Right lung (tissue), 10 donors: ENCODE data around the gene STAT1. TPM values are rescaled to one million over a fixed set of nuclear protein-coding genes. Genes with fewer than 3 reads are reported as not detected.

Experiments used
- DNase-seq, 2 donors: peaks; one replicate each; pipeline ENCODE4 v3.0.0-alpha.2; 2013
- long read RNA-seq, 8 donors: transcript quantifications; one replicate each; lab custom pipeline, GENCODE V29; 2026
- polyA plus RNA-seq, 5 donors: library from polyadenylated mRNA; unstranded; fragments of 120-200 nt; gene quantifications; one replicate each; pipeline versions ENCODE4 v1.2.1 to v1.2.3, GENCODE V29; 2013; ENCODE audit warnings: inconsistent platforms in 1 of 5, low replicate concordance in 1 of 5; ENCODE audit not compliant: insufficient read length in 5 of 5, insufficient read depth in 1 of 5

STAT1 gene
- 10 to 100 TPM; 47.9 to 67.5 (median 65.6) TPM for polyA plus RNA-seq
- long read RNA-seq, donor 1, full-length matches to known transcripts: 8 of 8 reads
- long read RNA-seq, donor 1, partial matches to known transcripts: 0 of 8 reads
- long read RNA-seq, donor 1, other reads (novel, unspliced or antisense): 0 of 8 reads
- long read RNA-seq, donor 2, full-length matches to known transcripts: 5 of 5 reads
- long read RNA-seq, donor 2, partial matches to known transcripts: 0 of 5 reads
- long read RNA-seq, donor 2, other reads (novel, unspliced or antisense): 0 of 5 reads
- long read RNA-seq, donor 3, full-length matches to known transcripts: 4 of 4 reads
- long read RNA-seq, donor 3, partial matches to known transcripts: 0 of 4 reads
- long read RNA-seq, donor 3, other reads (novel, unspliced or antisense): 0 of 4 reads
- long read RNA-seq, donor 4, full-length matches to known transcripts: 8 of 8 reads
- long read RNA-seq, donor 4, partial matches to known transcripts: 0 of 8 reads
- long read RNA-seq, donor 4, other reads (novel, unspliced or antisense): 0 of 8 reads
- long read RNA-seq, donor 5, full-length matches to known transcripts: 7 of 18 reads
- long read RNA-seq, donor 5, partial matches to known transcripts: 11 of 18 reads
- long read RNA-seq, donor 5, other reads (novel, unspliced or antisense): 0 of 18 reads
- long read RNA-seq, donor 6, full-length matches to known transcripts: 11 of 11 reads
- long read RNA-seq, donor 6, partial matches to known transcripts: 0 of 11 reads
- long read RNA-seq, donor 6, other reads (novel, unspliced or antisense): 0 of 11 reads
- long read RNA-seq, donor 7, full-length matches to known transcripts: 7 of 7 reads
- long read RNA-seq, donor 7, partial matches to known transcripts: 0 of 7 reads
- long read RNA-seq, donor 7, other reads (novel, unspliced or antisense): 0 of 7 reads
- long read RNA-seq, donor 8, full-length matches to known transcripts: 3 of 3 reads
- long read RNA-seq, donor 8, partial matches to known transcripts: 0 of 3 reads
- long read RNA-seq, donor 8, other reads (novel, unspliced or antisense): 0 of 3 reads

DNA sequence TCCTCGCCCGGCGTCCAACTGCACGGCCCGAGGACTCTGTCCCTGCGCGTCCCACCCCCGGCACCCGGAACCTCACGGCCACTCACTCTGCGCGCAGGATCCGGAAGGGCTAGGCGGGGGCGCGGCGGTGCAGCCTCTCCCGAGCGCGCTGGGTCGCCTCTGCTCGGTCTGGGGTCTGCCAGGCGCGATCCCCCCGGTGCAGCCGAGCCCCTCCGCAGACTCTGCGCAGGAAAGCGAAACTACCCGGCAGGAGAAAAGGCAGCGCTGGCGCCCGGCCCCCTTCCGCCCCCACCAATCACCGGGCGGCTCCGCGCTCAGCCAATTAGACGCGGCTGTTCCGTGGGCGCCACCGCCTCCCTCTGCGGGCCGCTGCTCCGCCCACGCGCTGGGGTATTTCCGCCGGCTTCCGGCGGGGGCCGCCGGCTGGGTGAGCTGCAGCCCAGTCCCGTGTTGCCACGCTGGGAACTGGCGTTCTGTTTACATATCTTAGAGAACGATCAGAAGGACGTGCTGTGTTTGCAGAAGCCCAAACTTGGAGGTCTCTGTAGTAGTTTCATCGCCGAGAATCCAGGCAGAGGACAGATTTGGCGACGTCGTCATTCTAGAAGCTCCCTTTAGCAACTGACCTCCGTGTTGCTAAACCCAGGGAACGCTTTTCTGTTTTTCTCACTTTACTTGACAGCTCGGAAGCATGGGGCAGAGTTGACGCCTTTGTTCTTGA lies at the start of gene STAT1:
Gene STAT1, minus strand, starts transcription at position 240 of the 721 bp plus-strand sequence. CDS start 4,168 bp downstream, outside the sequence.
- DNase-seq: peak; percentile 95 to 96

GRCh38 chr2:191063584-191063983 lies 49.6 kb upstream of the STAT1 start:
- no peak for DNase-seq

DNA sequence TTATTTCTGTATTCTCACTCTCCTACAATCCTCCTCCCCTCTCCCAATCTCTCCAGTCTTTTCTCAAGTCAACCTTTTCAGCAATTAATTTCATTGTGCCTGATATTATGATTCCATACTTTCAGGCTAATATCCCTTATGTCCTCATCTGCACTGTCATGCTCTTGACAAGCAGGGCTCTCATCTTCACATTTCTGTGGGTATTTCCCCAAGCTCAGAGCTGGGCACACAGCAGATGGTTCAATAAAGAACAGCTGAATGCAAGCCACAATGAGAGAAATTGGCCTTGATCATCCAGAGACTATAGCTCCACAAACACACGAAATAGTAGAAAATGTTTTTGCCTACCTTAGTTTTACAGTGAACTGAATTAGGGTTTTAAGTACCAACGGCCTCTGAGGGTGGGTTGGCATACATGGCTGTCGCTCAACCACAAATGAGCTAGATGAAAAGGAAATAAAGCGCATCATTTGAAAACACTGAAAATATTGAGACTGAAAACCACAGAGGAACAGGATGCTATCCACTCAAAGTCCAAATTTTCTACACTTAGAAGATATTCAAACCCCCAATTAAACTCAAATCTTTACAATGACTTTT lies 47.5 kb upstream of the STAT1 start:
- DNase-seq: no peak

DNA sequence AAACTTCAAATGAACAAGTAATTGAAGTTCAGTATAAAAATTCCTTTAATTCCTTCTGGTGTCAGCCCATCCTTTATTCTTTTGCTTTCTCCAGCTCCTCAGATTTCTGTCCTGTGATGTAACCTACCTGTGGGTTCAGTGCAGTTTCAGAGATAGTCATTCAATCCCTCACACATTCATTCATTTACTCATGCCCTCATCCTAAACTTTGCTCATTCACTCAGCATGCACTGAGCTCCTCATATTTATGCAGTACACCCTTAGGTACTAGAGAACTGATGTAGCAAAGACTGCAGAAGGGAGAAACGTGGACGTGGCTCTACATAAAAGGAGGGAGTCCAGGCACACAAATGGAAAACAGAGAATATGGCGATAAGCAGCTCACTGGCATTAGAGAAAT lies 45.3 kb upstream of the STAT1 start:
- DNase-seq: no peak

DNA sequence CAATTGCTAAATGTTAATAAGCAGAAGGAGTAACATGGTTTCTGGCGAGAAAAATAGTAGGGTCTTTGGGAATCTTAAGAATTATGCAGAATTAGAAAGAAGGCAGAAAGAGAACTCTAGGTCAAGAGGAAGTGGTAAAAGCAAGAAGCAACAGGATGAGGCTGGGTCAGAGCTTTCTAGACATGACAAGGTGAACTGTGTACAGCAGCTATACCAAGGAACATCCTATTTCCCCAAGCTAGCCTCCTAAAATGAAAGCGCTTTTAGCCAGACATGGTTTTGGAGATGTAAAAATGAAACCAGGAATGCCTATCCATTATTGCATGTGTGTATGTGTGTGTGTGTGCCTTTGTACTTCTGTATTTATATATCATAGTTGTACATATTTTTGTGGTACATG lies 42.3 kb upstream of the STAT1 start:
- DNase-seq: no peak

- DNase-seq: no peak
Observed at GRCh38 chr2:191053256-191053655, 39.3 kb upstream of the STAT1 start.

- peak; percentile 32 to 45 for DNase-seq
Observed at GRCh38 chr2:191051825-191052778, 38.1 kb upstream of the STAT1 start.

DNA sequence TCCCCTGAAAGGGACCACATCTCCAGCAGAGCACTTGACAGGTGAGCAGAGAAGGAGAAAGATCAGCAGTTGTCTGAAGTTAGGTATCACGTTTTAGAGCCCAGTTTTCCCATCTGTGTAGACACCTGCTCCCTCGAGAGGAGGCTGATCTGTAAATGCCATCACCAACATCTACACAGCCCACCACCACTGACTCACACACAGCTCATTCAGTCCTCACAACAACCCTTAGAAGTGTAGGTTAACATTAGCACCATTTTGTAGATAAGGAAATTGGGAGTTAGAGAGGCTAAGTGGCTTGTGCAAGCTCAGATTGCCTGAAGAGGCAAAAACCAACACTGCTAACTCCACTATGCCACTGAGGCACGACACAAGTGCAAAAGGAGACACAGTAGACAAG lies 37.2 kb upstream of the STAT1 start:
- no peak for DNase-seq

- DNase-seq: no peak
Observed at GRCh38 chr2:191050640-191050987, 36.6 kb upstream of the STAT1 start.

DNA sequence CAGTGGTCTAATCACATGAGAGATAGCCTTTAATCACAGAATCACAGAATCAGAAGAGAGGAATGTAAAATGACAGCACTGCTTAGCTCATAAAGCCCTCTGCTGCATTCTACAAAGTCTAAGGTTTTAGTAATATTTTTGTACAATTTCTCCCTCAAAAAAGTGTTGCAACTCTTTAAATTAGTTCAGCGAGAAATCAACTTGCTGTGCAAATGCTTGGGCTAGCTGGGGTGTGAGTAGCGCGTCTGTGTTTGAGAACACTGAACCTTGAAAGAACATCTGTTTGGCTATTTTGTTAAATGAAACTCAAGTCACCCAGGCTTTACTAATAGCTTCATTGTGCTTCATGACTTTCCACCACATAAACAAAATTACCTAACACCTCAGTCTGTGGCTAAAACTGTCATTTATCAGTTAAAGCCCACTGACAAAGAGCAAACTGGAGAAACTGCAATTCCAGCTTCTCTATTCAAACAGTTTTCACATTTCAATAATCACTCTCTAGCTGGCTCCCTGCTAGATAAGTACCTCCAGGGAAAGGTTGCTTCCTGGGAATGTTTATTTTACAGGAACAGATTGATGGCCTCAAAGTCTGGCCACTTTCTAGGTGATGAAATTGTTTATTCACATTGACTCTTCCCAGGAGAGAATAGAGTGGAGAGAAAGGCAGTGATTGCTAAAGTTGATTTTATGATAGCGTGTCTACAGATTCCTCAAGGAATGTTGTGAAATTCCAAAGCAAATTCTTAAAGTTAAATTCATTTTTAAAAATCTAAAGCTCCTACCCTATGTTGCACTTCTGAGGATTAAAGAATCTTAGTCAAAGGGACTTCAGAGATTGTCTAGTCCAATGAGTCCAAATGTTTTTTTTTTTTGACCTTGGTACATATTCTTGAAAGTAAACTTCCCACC lies 36.0 kb upstream of the STAT1 start:
- no peak for DNase-seq

DNA sequence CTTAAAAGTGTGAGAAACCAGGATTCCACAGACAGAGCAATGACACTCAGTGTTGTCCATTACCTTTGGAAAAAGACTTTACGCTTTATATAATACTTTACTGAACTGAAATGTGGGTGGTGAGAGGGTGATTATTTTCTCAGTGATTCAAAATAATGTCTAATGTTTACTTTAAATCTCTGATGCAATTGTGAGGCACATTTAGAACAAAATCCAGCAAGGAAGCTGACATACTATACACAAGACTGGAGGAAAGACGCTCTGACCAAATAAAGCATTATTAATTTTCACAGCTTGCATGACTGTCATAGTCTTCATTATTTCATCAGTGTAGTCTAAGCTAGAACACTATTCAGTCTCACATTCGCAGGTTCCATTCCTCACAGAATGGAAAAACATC lies 34.1 kb upstream of the STAT1 start:
- no peak for DNase-seq

- DNase-seq: no peak
Observed at GRCh38 chr2:191045141-191045540, 31.2 kb upstream of the STAT1 start.

- DNase-seq: no peak
Observed at GRCh38 chr2:191043438-191043837, 29.5 kb upstream of the STAT1 start.

- no peak for DNase-seq
Observed at GRCh38 chr2:191041418-191042161, 27.6 kb upstream of the STAT1 start.

DNA sequence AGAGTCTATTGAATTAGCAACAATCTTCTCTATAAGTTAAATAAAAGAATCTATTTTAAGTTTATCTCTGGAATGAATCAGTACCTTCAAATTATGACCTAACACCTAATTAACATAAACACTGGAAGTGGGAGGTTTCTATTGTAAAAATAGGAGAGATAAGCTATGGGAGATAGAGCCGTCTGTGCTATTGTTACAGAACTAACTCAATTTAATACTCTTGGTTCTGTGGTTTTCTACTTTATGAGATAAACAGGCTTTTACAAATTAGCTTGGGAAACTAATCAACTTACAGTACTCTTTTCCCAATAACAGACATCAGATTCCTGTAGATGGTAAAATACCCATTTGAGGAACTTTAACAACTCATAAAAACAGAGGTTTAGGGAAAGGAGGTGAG lies 25.6 kb upstream of the STAT1 start:
- DNase-seq: no peak

DNA sequence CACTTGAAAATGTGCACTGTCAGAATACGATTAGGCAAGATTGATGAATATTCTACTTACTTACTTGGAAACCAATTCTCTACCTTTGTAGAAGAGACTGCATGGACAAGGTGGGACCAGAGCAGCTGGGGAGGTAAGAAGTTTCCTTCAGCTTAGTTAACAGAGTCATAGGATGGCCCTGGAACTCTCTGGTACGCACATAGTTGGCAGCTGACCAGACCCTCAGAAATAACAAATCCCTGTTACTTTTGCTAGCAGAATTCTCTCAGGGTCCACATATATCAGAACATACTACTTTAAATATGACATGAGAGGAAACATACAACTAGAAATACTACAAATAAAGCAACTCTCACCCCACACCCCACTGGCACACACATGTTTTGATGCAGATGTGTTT lies 24.8 kb upstream of the STAT1 start:
- DNase-seq: no peak

GRCh38 chr2:191038241-191038725 lies 24.3 kb upstream of the STAT1 start:
- DNase-seq: no peak

GRCh38 chr2:191037351-191037750 lies 23.4 kb upstream of the STAT1 start:
- DNase-seq: no peak
